T follicular helper cell (primary cell): ENCODE data around the gene COL8A2.
A peak's percentile ranks its signal among the peaks of the same experiment; 100 is the strongest.
"Not testable (repeated sequence)": the region's sequence is repeated elsewhere in the genome, so short reads cannot be mapped to it uniquely, and the experiment has no call there.

ENCODE experiments used
- DNase-seq: peaks from one replicate; pipeline ENCODE4 v3.0.0-alpha.2; 2020; ENCODE audit warnings: low read depth
- total RNA-seq, 2 experiments: gene quantifications; one replicate each; lab custom pipeline; 2026; lab: John Stamatoyannopoulos, UW

Gene COL8A2
- 0.06 to 0.09 reads per million in 2 experiments for total RNA-seq

GRCh38 chr1:36125129-36125991 is at the start of gene COL8A2:
Gene COL8A2, minus strand, starts transcription at chr1:36125222. Its CDS starts 24,980 bp downstream, at chr1:36100242.
- DNase-seq, result no peak

- no peak for DNase-seq
These were observed 49.7 kb upstream of the COL8A2 start for GRCh38 chr1:36174713-36175112.

- DNase-seq, result no peak
These were observed 48.0 kb upstream of the COL8A2 start for GRCh38 chr1:36172983-36173382.

- no peak for DNase-seq
These were observed 47.2 kb upstream of the COL8A2 start for GRCh38 chr1:36172017-36172747.

- DNase-seq, result no peak
These were observed 45.8 kb upstream of the COL8A2 start for GRCh38 chr1:36170643-36171412.

GRCh38 chr1:36168514-36168913 is 43.5 kb upstream of the COL8A2 start:
- DNase-seq, result no peak

- DNase-seq, result no peak
These were observed 42.2 kb upstream of the COL8A2 start for GRCh38 chr1:36166938-36167905.

- no peak for DNase-seq
These were observed 41.1 kb upstream of the COL8A2 start for GRCh38 chr1:36166136-36166535.

- DNase-seq, result no peak
These were observed 40.1 kb upstream of the COL8A2 start for GRCh38 chr1:36165145-36165544.

- no peak for DNase-seq
These were observed 39.3 kb upstream of the COL8A2 start for GRCh38 chr1:36164361-36164760.

GRCh38 chr1:36163426-36163825 is 38.4 kb upstream of the COL8A2 start:
- DNase-seq, result no peak

- DNase-seq, result no peak
These were observed 37.7 kb upstream of the COL8A2 start for GRCh38 chr1:36162680-36163239.

GRCh38 chr1:36161641-36162531 is 36.9 kb upstream of the COL8A2 start:
- peak; percentile 34 for DNase-seq

GRCh38 chr1:36160949-36161485 is 36.0 kb upstream of the COL8A2 start:
- peak; percentile 37 for DNase-seq

GRCh38 chr1:36160388-36160948 is 35.4 kb upstream of the COL8A2 start:
- DNase-seq, result no peak

- DNase-seq, result no peak
These were observed 34.8 kb upstream of the COL8A2 start for GRCh38 chr1:36159614-36160387.

- DNase-seq, result not testable (repeated sequence)
These were observed 33.8 kb upstream of the COL8A2 start for GRCh38 chr1:36158827-36159252.
